HG03432 (cell line): ENCODE results near the gene SUMF1.

Experiments used
- ATAC-seq: cut with Tn5 transposase; IDR thresholded peaks from one replicate; pipeline ENCODE4 v1.9.1; 2021; ENCODE audit warnings: mild to moderate bottlenecking, moderate library complexity; ENCODE audit not compliant: unreplicated experiment

Gene SUMF1

GRCh38 chr3:4466741-4467521 is at the start of gene SUMF1:
Gene SUMF1, minus strand, starts transcription at chr3:4467269. Its CDS starts 24 bp downstream, at chr3:4467245.
- ATAC-seq: peak; percentile 100

DNA sequence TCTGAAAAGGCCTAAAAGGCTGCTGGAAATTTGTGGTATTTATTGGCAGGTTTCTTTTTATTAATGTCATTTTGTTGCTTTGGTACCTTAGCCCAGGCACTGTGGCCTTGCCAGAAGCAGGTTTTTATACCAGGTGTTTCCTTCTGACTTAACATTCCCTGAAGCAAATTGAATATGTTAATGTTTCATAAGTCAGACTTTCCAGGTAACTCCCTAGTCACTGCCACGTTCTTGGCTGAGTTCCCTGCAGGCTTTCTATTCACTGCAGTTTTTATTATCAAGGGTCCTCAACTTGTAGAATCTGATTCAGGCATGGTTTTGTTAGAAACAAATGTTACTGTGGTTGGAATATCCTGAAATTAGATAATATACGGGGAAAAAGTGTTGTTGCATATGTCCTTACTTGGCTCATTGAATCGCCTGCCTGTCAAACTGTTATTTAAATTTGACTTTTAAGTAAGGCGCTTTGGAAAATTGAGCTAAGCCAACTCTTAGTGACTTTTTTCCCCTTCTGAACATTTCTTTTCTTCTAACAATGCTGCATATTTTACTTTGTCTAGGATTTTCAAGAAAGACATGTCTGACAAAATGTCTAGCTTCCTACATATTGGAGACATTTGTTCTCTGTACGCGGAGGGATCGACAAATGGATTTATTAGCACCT is 49.0 kb upstream of the SUMF1 start:
- no peak for ATAC-seq

DNA sequence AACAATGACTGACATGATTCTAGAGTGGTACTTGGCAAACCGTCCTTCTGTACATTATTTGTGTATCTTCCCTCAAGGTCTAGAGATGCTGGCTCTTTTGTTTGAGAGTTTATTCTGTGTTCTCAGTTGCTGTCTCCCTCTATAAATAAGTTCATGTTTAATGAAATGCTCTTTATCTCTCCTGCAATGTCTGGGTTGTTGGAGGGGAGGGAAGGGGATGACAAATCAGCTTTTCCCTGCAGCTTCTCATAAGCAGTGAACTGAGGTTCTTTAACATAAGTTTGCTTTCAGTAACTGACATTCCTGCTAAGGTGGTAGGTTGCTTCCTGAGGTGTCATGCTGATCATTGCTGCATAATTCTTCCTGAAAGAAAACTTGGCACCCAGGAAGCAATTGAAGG is 47.8 kb upstream of the SUMF1 start:
- no peak for ATAC-seq

DNA sequence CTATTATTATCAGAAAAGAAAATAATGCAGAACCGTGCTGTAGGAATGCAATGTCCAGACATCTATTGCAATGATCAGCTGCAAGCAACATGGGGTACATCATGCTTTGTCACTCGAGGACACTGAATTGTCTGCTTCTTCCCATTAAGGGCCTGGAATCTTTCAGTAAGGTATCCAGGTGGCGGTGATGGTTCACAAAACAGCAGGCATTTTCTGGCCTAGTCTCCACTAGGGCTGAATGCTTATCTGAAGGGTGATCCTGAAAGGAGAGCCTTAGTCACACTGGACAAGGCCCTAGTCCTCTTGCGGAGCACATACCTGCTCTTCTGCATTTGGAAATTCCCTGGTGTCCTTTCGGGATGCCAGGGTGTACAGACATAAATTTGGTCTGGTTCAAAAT is 47.3 kb upstream of the SUMF1 start:
- no peak for ATAC-seq

DNA sequence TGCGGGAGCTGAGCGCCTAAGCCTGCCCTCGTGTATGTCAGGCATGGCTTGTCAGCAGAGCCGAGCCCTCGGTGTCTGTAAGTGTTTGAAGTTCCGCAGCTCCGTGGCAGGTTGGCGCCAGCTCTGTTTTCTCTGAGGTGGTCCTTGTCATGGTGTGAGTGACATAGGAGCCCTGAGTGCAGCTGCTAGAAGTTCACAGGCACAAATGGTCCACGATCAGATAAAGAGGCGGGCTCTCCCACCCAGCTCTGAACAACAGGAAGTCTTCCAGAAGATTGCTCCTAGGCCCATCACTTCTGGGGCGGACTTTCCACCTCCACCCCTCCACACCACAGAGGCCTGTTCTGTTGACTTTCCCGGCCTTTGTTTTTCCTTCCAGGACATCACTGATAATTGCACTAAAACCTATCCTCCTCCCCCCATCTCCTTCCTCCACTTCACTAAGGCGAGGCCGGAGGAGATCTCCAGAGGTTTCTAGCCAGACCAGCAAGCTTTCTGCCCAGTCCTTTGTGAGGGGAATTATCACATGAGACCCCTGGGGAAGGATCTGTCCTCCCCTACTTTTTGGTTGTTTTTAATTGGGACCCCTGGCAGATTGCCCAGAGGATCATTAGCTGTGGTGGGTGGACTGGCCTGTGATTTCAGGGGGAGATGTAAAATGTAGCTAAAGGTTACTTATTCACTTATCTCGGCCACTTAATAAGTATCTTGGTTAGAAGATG is 46.0 kb upstream of the SUMF1 start:
- ATAC-seq: no peak

DNA sequence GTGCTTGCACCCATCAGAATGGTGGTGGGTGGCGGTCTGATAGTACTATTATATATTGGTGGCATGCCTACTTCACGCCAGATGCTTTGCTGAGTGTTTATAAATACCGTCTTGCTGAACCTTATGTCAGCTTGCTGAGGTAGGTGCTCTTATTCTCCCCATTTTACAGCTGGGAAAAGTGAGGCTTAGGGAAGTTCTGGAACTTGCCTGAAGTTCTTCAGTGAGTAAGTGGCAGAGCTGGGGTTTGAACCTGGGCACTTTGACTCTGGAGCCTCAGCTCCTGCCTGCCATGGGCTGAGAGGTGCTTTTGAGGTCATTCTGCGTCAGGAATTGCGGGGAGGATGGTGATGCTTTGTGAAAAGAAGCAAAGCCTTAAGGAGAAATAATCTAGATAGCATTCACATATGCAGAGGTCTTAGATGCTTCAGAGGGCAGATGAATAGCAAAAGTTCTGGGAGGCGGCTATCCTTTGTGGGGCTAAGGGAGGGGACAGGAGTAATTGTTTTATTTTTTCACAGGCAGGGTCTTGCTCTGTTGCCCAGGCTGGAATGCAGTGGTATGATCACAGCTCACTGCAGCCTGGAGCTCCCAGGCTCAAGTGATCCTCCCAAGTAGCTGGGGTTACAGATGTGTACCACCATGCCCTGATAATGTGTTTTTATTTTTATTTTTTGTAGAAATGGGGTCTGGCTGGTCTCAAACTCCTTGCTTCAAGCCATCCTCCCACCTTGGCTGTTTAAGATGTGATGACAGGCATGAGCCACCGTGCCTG is 44.6 kb upstream of the SUMF1 start:
- no peak for ATAC-seq

DNA sequence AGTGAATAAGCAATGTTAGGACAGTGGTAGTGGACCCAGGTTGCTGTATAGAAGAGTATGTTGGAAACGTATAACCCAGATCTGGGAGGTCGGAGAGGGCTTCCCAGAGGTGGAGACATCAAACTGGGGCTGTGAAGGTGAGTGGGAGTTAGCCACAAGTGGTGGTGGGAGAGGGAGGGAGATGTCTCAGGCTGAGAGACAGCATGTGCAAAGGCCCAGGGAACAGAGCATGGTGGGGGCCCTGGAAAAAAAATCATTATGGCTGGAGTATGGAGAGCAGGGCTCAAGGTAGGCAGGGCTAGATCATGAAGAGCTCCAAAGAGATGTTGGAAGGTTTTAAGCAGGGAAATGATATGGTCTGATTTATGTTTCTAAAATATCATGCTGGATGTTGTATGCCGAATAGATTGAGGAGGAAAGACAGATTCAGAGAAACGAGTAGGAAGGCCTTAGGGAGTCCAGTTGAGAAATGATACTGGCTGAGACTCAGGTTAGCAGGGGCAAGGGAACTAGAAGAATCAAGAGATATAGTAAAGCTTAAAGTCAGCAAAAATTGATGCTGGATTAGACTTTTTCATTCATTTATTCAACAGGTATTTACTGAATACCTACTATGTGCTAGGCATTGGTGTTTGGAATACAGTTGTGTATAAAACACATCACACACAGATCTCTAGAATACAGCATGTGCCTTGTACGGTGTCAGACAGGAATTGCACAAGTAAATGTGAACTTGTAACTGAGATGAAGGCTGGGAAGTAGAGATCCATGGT is 43.1 kb upstream of the SUMF1 start:
- ATAC-seq: no peak

DNA sequence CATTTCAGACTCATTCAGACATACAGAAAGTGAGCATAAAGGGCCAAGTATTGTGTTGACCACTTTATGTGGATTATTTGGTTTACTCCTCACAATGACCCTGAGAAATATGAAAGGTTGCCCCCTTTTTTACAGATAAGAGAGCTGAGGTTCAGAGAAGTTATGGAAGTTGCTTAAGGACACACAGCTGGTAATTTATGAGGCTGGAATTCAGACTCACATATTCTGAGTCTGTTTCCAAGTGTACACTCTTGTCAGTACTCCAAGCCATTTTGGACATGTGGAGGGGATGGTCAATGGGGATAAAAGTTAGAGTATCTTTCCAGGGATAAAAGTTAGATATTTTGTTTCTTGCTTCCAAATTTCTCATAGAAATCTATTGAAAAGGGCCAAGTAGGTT is 42.0 kb upstream of the SUMF1 start:
- no peak for ATAC-seq

GRCh38 chr3:4508048-4508981 is 41.2 kb upstream of the SUMF1 start:
- peak; percentile 76 for ATAC-seq

GRCh38 chr3:4507024-4507596 is 40.0 kb upstream of the SUMF1 start:
- ATAC-seq: peak; percentile 18

- ATAC-seq: no peak
Observed at GRCh38 chr3:4506559-4507023, 39.5 kb upstream of the SUMF1 start.

- ATAC-seq: no peak
Observed at GRCh38 chr3:4505688-4506558, 38.9 kb upstream of the SUMF1 start.

DNA sequence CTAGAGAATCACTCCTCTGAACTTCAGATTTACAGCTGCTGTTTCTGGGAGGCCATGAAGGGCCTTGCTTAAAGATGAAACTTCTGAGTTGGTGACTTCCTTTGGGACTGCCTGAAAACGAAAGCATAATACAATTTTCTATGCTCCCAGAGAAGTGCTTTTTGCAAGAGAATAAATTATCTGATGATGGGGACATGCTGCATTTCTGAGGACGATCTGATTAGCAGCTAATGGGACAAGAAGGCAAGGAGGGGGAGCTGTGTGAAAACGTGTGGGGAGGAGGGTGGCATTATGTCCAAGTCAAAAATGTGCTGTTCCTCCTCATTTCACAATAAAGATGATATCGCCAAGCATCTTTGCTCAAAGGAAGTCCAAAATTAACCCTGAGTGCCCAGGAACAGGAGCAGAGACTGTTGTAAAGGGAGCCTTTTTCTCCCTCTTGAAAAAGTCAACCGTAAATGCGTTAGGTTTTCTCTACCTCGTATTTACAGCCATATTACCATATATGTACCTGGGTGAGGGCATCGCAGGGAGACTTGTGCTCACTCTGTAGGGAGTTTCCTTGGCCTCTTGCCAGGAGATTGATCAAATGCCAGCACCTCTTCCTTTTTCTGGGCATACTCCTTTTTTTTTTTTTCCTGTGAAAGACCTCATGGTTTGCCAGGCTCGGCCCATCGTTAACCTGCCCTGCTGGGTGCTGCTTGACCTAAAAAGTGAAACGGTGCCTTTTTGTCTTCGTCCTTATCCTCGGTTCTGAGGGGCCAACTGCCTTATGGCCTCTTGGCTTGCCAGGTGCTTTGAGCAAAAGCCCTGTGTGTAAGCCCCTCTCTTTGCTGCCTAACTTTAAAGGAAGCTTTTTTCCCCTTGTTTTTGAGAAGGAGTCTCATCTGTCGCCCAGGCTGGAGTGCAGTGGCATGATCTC is 37.5 kb upstream of the SUMF1 start:
- peak; percentile 11 for ATAC-seq

DNA sequence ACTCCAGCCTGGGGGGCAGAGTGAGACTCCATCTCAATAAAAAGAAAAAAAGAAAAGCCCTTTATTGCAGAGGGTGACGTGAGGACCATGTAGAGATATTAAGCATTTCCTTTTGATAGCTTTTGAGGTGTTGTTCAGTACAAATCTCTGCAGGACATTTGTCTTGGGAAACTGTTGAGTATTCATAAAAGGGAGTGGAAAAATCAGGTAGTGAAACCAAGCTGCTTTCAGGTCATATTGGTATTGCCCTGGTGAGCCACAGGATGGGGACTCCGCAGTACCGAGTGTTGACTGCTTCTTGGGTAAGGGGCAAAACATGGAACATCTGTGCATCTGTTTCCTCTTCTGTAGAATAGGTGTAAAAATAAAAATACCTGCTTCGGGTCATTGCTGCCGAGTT is 36.0 kb upstream of the SUMF1 start:
- ATAC-seq: peak; percentile 57

DNA sequence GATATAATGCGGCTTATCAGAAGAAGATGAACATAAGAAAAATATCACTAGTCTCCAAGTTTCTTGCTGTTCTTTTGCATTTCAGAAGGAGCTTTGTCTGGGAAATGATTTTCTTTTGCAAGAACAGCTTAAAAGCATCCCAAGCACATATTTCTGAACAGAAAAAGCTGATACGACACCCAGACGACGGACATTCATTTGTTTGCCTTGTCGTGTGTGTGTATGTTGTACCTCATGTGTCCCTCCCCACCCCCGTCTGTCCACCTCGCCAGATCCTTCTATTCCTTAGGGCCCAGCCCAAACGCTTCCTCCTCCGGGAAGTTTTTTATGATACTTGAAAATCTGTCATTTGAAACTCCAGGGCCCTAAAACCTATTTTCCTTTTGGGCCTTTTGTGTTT is 34.9 kb upstream of the SUMF1 start:
- ATAC-seq: no peak

- ATAC-seq: no peak
Observed at GRCh38 chr3:4501437-4501836, 34.4 kb upstream of the SUMF1 start.

- ATAC-seq: no peak
Observed at GRCh38 chr3:4498446-4498845, 31.4 kb upstream of the SUMF1 start.
